AG04450 (cell line): ENCODE data around the gene SCFD2. TPM values are rescaled to one million over a fixed set of nuclear protein-coding genes. Genes with fewer than 3 reads are reported as not detected.

Experiments
- CTCF ChIA-PET: fragments of 300-600, 350-600 bp; formaldehyde crosslinking; extraction: SDS; loops from one replicate; lab custom pipeline; 2022; ENCODE audit warnings: antibody characterized with exemption, inconsistent platforms; lab: Charles Lee
- POLR2A ChIA-PET: fragments of 350-600 bp; formaldehyde crosslinking; extraction: SDS; loops from one replicate; lab custom pipeline; 2021; ENCODE audit warnings: antibody characterized with exemption, inconsistent platforms; lab: Yijun Ruan, JAX
- DNase-seq: peaks from one replicate; pipeline ENCODE4 v3.0.0-alpha.2; 2011; ENCODE audit warnings: low read depth, low spot score
- H3K27ac ChIP-seq: one replicate; pipeline ENCODE4 v1.5.1; 2012; ENCODE audit warnings: low read depth, low read length, control low read depth
- H3K27me3 ChIP-seq: one replicate; pipeline ENCODE4 v1.6.0; 2012; ENCODE audit warnings: low read length; ENCODE audit not compliant: control insufficient read depth, insufficient read depth
- H3K4me3 ChIP-seq: 2 replicates; pipeline ENCODE4 v1.5.1; 2011; ENCODE audit warnings: mild to moderate bottlenecking, low read depth, low read length, control low read depth
- H3K9me3 ChIP-seq: 2 replicates; pipeline ENCODE4 v1.5.1; 2012; ENCODE audit warnings: low read length; ENCODE audit not compliant: control insufficient read depth, insufficient read depth
- polyA plus RNA-seq: library from polyadenylated mRNA; depleted of rRNA; stranded (reverse); fragments of >200 nt; gene quantifications from 2 replicates; pipeline ENCODE4 v1.2.3, GENCODE V29; 2011
- TF ChIP-seq, protein P1 (sequence below): IDR thresholded peaks from 2 replicates; pipeline ENCODE4 v1.5.1; 2011; ENCODE audit warnings: low read depth, low read length, control low read depth, inconsistent platforms

Gene SCFD2
- polyA plus RNA-seq, 1 experiment, result 16.4 TPM

DNA sequence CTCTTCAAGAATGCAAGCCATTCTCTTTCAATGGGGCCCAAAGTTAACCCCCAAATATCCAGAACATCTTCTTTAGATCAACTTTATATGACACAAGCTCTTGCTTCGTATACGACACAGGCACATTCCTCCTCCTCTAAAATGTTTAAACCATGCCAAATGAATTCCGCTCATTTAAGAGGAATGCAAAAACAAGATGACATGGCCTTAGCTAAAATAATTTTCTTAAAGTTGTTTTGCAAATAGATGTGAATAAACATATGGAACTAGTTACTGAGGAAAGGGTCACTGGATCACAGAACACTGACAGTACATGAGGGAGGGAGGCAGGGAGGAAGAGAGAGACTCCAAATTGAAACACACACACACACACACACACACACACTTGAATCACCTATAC lies 406.3 kb downstream of the SCFD2 start:
- TF ChIP-seq, protein P1, sequence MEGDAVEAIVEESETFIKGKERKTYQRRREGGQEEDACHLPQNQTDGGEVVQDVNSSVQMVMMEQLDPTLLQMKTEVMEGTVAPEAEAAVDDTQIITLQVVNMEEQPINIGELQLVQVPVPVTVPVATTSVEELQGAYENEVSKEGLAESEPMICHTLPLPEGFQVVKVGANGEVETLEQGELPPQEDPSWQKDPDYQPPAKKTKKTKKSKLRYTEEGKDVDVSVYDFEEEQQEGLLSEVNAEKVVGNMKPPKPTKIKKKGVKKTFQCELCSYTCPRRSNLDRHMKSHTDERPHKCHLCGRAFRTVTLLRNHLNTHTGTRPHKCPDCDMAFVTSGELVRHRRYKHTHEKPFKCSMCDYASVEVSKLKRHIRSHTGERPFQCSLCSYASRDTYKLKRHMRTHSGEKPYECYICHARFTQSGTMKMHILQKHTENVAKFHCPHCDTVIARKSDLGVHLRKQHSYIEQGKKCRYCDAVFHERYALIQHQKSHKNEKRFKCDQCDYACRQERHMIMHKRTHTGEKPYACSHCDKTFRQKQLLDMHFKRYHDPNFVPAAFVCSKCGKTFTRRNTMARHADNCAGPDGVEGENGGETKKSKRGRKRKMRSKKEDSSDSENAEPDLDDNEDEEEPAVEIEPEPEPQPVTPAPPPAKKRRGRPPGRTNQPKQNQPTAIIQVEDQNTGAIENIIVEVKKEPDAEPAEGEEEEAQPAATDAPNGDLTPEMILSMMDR, result no peak
- peak overlapping the region; percentile 52 for H3K27ac ChIP-seq
- POLR2A ChIA-PET, result no interaction called here

DNA sequence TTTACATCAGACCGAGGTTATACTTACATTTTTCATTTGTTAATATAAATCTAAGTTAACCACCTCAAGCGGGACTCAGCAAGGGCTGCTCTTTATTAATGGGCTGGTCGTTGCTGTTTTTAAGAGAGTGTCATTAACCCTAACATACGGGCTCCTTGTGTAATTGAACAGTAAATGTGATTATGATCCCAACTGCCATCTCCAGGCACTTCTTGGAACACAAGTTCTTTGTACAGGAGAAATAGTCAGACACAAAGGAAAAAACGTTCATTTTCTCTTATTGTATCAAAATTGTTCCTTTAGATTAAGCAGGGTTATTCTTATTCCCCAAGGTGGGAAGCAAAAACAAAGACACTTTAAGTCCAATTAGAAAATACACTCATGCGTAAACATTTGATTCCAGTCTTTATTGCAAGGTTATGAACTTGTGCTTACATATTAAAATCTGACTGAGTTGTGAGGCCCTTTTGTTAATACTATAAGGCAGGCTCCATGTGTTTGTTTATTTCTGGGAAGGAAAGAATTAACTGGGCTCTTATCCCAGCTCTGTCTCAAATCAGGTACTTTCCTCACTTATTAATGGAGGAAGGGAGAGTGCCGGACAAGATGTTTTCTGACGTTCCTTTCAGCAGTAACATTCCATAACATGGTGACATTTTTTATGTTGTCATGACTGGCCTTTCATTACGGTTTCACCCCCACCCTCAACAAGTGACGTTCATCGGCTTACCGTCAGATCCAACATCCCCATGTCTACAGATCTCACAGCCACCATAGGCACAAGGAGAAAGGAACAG lies 407.8 kb downstream of the SCFD2 start:
- Histone ChIP-seq H3K27ac (peak overlapping the region; percentile 75), H3K9me3 (no peaks in the 10 kb centered on the region), H3K4me3 (no peak overlapping the region), H3K27me3 (no peaks in the 10 kb centered on the region)
- ChIA-PET CTCF (interaction anchor here (0.9 to 1.8 kb wide), 2 partner anchors 24 to 582 kb away, joined by 3 to 6 read pairs; no protein-coding TSS in a partner anchor), POLR2A (interaction anchor here (0.9 to 1.9 kb wide), 2 partner anchors 65 to 105 kb away, joined by 3 to 6 read pairs; no protein-coding TSS in a partner anchor)
- no peak for DNase-seq
- TF ChIP-seq, protein P1, result 0 out of 2 replicates have a peak, but pooled peaks have one; percentile 5

More for the DNA sequence above, 406.3 kb downstream of the SCFD2 start:
- Histone ChIP-seq H3K4me3 (no peak overlapping the region), H3K27me3 (no peaks in the 10 kb centered on the region), H3K9me3 (no peaks in the 10 kb centered on the region)
- CTCF ChIA-PET, result interaction anchor here (0.6 to 1.1 kb wide), 2 partner anchors 246 to 353 kb away, joined by 3 read pairs; no protein-coding TSS in a partner anchor
- DNase-seq, result peak; percentile 54

DNA sequence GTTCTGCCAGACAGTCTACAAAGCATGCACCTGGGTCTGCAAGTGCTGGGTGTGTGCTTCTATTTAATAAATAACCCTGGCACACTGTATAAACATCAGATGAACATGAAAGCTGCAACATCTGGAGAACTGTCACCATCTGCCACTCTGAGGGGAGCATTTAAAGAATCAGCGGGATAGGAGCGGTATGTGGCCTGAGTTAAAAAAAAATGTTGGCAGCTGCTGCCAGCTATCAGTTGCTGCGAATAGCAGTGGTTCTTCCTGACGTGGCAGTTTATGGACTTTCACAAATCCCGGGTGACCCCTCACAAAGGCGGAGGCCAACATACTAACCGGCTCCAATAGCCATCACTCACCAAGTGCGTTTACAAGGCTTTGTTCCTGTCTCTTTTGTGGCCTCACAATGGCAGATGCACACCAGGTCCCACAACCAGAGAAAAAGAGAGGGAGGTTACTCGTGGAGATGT lies 408.6 kb downstream of the SCFD2 start:
- H3K27me3 ChIP-seq, result no peaks in the 10 kb centered on the region
- H3K4me3 ChIP-seq, result no peak overlapping the region
- CTCF ChIA-PET, result interaction anchor here (1.8 to 3.3 kb wide), 2 partner anchors 25 to 45 kb away, joined by 6 to 11 read pairs; no protein-coding TSS in a partner anchor
- no peak for DNase-seq
- TF ChIP-seq, protein P1, result no peak
- POLR2A ChIA-PET, result interaction anchor here (1.9 kb wide), 1 partner anchor 65 kb away, joined by 6 read pairs; no protein-coding TSS in a partner anchor
- H3K27ac ChIP-seq, result peak overlapping the region; percentile 75
- no peaks in the 10 kb centered on the region for H3K9me3 ChIP-seq

DNA sequence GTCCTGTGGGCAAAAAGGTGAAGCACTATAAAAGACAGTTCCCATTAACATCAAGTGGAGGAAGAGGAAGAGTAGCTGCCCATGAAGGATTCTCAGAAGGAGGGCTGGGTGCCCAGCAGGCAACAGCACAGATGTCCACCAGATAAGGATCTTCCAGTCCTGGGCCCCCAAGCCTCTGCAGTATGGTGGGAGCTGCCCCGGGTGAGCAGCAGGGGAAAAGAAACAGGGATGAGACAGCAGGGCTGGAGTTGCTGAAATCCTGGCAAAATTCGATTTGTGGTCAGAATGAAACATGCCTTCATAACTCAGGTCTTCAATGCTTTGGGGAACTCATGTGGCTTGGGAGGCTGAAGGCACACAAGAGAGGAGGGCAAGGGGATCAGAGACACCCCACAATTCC lies 409.2 kb downstream of the SCFD2 start:
- Histone ChIP-seq H3K27ac (no peak overlapping the region), H3K4me3 (no peak overlapping the region), H3K27me3 (no peaks in the 10 kb centered on the region), H3K9me3 (no peaks in the 10 kb centered on the region)
- TF ChIP-seq, protein P1, result no peak
- no peak for DNase-seq
- ChIA-PET POLR2A (interaction anchor here (1.9 kb wide), 1 partner anchor 64 kb away, joined by 6 read pairs; no protein-coding TSS in a partner anchor), CTCF (interaction anchor here (1.2 to 3.3 kb wide), 4 partner anchors 25 to 46 kb away, joined by 3 to 11 read pairs (median 6); no protein-coding TSS in a partner anchor)
